ENCODE results near the gene TMSB4X. TPM values are rescaled to one million over a fixed set of nuclear protein-coding genes. Genes with fewer than 3 reads are reported as not detected.

Gene TMSB4X
- total RNA-seq, result 8,117 and 13,209 TPM in 2 replicates

GRCh38 chrX:12974796-12975669 is at the start of gene TMSB4X:
Gene TMSB4X, plus strand, starts transcription at chrX:12975110.

Other genes with a start within 250 kb of the TMSB4X start
- 18.9 and 30.1 TPM in 2 replicates for gene PRPS2, start 183.7 kb upstream of the TMSB4X start, total RNA-seq
- gene TLR7, start 108.0 kb upstream of the TMSB4X start, total RNA-seq, result not detected in 2 replicates
- gene TLR8, start 68.5 kb upstream of the TMSB4X start, total RNA-seq, result not detected in 2 replicates
- gene FAM9C, start 69.5 kb downstream of the TMSB4X start, total RNA-seq, result under 0.01 and 0.16 TPM in 2 replicates